IPS-15b (cell line): ENCODE data around the gene MAGI2.

ENCODE experiments used
- H3K27me3 ChIP-seq: one replicate; pipeline ENCODE4 v1.6.1; 2013; ENCODE audit warnings: low read length; ENCODE audit not compliant: control insufficient read depth, insufficient read depth
- H3K36me3 ChIP-seq: one replicate; pipeline ENCODE4 v1.6.1; 2013; ENCODE audit warnings: low read length; ENCODE audit not compliant: control insufficient read depth, insufficient read depth
- H3K4me1 ChIP-seq: one replicate; pipeline ENCODE4 v1.6.1; 2013; ENCODE audit warnings: mild to moderate bottlenecking, low read length; ENCODE audit not compliant: control insufficient read depth, insufficient read depth
- H3K4me3 ChIP-seq: one replicate; pipeline ENCODE4 v1.5.1; 2013; ENCODE audit warnings: low read depth, low read length
- H3K9ac ChIP-seq: one replicate; pipeline ENCODE4 v1.6.1; 2013; ENCODE audit warnings: low read depth, mild to moderate bottlenecking, low read length
- H3K9me3 ChIP-seq: one replicate; pipeline ENCODE4 v1.6.1; 2013; ENCODE audit warnings: mild to moderate bottlenecking, low read length; ENCODE audit not compliant: control insufficient read depth, insufficient read depth

Gene MAGI2

GRCh38 chr7:78279032-78279431 lies 1174.4 kb downstream of the MAGI2 start:
- no peaks in the 10 kb centered on the region for H3K27me3 ChIP-seq
- no peaks in the 10 kb centered on the region for H3K36me3 ChIP-seq
- H3K4me1 ChIP-seq, result no peaks in the 10 kb centered on the region
- no peaks in the 10 kb centered on the region for H3K9me3 ChIP-seq
- no peak overlapping the region for H3K4me3 ChIP-seq
- no peak overlapping the region for H3K9ac ChIP-seq

GRCh38 chr7:78267141-78267540 lies 1186.3 kb downstream of the MAGI2 start:
- H3K4me1 ChIP-seq, result no peaks in the 10 kb centered on the region
- no peak overlapping the region for H3K9ac ChIP-seq
- no peaks in the 10 kb centered on the region for H3K27me3 ChIP-seq

GRCh38 chr7:78265486-78265885 lies 1188.0 kb downstream of the MAGI2 start:
- no peak overlapping the region for H3K4me3 ChIP-seq
- H3K9ac ChIP-seq, result no peak overlapping the region
- no peaks in the 10 kb centered on the region for H3K9me3 ChIP-seq
- H3K4me1 ChIP-seq, result no peaks in the 10 kb centered on the region
- no peaks in the 10 kb centered on the region for H3K27me3 ChIP-seq
- no peaks in the 10 kb centered on the region for H3K36me3 ChIP-seq

More at GRCh38 chr7:78267141-78267540, 1186.3 kb downstream of the MAGI2 start:
- H3K4me3 ChIP-seq, result no peak overlapping the region
- H3K9me3 ChIP-seq, result no peaks in the 10 kb centered on the region
- H3K36me3 ChIP-seq, result no peaks in the 10 kb centered on the region

- Histone ChIP-seq H3K4me3 (no peak overlapping the region), H3K4me1 (no peaks in the 10 kb centered on the region), H3K9me3 (no peaks in the 10 kb centered on the region), H3K36me3 (no peaks in the 10 kb centered on the region), H3K27me3 (no peaks in the 10 kb centered on the region), H3K9ac (no peak overlapping the region)
Observed at GRCh38 chr7:78265071-78265470, 1188.4 kb downstream of the MAGI2 start.

GRCh38 chr7:78264105-78264504 lies 1189.4 kb downstream of the MAGI2 start:
- no peak overlapping the region for H3K4me3 ChIP-seq
- H3K4me1 ChIP-seq, result no peaks in the 10 kb centered on the region
- no peaks in the 10 kb centered on the region for H3K9me3 ChIP-seq
- no peaks in the 10 kb centered on the region for H3K27me3 ChIP-seq
- no peak overlapping the region for H3K9ac ChIP-seq
- no peaks in the 10 kb centered on the region for H3K36me3 ChIP-seq

GRCh38 chr7:78261739-78262138 lies 1191.7 kb downstream of the MAGI2 start:
- Histone ChIP-seq H3K9ac (no peak overlapping the region), H3K4me3 (no peak overlapping the region), H3K4me1 (no peaks in the 10 kb centered on the region), H3K27me3 (no peaks in the 10 kb centered on the region), H3K9me3 (no peaks in the 10 kb centered on the region), H3K36me3 (no peaks in the 10 kb centered on the region)

- no peak overlapping the region for H3K4me3 ChIP-seq
- H3K9me3 ChIP-seq, result no peaks in the 10 kb centered on the region
- H3K27me3 ChIP-seq, result no peaks in the 10 kb centered on the region
- H3K4me1 ChIP-seq, result no peaks in the 10 kb centered on the region
- H3K9ac ChIP-seq, result no peak overlapping the region
- H3K36me3 ChIP-seq, result no peaks in the 10 kb centered on the region
Observed at GRCh38 chr7:78261302-78261701, 1192.2 kb downstream of the MAGI2 start.

- no peak overlapping the region for H3K9ac ChIP-seq
- no peaks in the 10 kb centered on the region for H3K36me3 ChIP-seq
- no peaks in the 10 kb centered on the region for H3K9me3 ChIP-seq
- H3K4me3 ChIP-seq, result no peak overlapping the region
- no peaks in the 10 kb centered on the region for H3K27me3 ChIP-seq
- no peaks in the 10 kb centered on the region for H3K4me1 ChIP-seq
Observed at GRCh38 chr7:78260826-78261225, 1192.6 kb downstream of the MAGI2 start.

GRCh38 chr7:78254726-78255055 lies 1198.8 kb downstream of the MAGI2 start:
- Histone ChIP-seq H3K9me3 (no peaks in the 10 kb centered on the region), H3K4me3 (no peak overlapping the region), H3K9ac (no peak overlapping the region), H3K36me3 (no peaks in the 10 kb centered on the region), H3K27me3 (no peaks in the 10 kb centered on the region), H3K4me1 (no peaks in the 10 kb centered on the region)

GRCh38 chr7:78253850-78254725 lies 1199.4 kb downstream of the MAGI2 start:
- H3K9me3 ChIP-seq, result no peaks in the 10 kb centered on the region
- no peaks in the 10 kb centered on the region for H3K27me3 ChIP-seq
- no peaks in the 10 kb centered on the region for H3K36me3 ChIP-seq
- H3K9ac ChIP-seq, result no peak overlapping the region
- no peak overlapping the region for H3K4me3 ChIP-seq
- H3K4me1 ChIP-seq, result no peaks in the 10 kb centered on the region

GRCh38 chr7:78248867-78249266 lies 1204.6 kb downstream of the MAGI2 start:
- no peaks in the 10 kb centered on the region for H3K4me1 ChIP-seq
- H3K4me3 ChIP-seq, result no peak overlapping the region
- no peaks in the 10 kb centered on the region for H3K36me3 ChIP-seq
- no peaks in the 10 kb centered on the region for H3K9me3 ChIP-seq
- H3K27me3 ChIP-seq, result no peaks in the 10 kb centered on the region
- H3K9ac ChIP-seq, result no peak overlapping the region

GRCh38 chr7:78247910-78248689 lies 1205.4 kb downstream of the MAGI2 start:
- no peaks in the 10 kb centered on the region for H3K27me3 ChIP-seq

More at GRCh38 chr7:78247910-78248689, 1205.4 kb downstream of the MAGI2 start:
- Histone ChIP-seq H3K9me3 (no peaks in the 10 kb centered on the region), H3K36me3 (no peaks in the 10 kb centered on the region), H3K9ac (no peak overlapping the region), H3K4me3 (no peak overlapping the region), H3K4me1 (no peaks in the 10 kb centered on the region)
